GM18511 (cell line): ENCODE measurements around the gene GNB1L.
"Not testable (repeated sequence)": the region's sequence is repeated elsewhere in the genome, so short reads cannot be mapped to it uniquely, and the experiment has no call there.

Experiments
- ATAC-seq: cut with Tn5 transposase; IDR thresholded peaks from one replicate; pipeline ENCODE4 v1.9.1; 2021; ENCODE audit warnings: mild to moderate bottlenecking, moderate library complexity; ENCODE audit not compliant: unreplicated experiment

GNB1L gene

DNA sequence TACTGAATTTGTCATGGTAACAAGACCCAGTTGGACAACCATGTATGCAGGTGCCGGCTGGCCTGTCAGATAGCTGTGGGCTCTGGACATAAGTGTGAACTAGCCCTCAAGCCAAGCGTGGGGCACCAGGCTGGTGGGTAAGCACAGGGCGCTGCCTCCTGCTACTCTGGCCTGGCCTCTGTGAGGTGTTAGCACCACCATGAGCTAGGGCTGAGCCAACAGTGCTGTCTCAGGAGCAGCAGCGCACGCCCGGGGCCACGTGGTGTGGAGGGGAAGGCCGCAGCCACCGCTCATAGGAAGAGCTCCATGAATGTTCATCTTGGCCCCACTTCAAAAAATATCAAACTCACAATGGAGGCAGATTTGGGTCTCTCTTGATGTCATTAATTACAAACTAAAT lies 35.3 kb upstream of the GNB1L start:
- ATAC-seq: no peak

DNA sequence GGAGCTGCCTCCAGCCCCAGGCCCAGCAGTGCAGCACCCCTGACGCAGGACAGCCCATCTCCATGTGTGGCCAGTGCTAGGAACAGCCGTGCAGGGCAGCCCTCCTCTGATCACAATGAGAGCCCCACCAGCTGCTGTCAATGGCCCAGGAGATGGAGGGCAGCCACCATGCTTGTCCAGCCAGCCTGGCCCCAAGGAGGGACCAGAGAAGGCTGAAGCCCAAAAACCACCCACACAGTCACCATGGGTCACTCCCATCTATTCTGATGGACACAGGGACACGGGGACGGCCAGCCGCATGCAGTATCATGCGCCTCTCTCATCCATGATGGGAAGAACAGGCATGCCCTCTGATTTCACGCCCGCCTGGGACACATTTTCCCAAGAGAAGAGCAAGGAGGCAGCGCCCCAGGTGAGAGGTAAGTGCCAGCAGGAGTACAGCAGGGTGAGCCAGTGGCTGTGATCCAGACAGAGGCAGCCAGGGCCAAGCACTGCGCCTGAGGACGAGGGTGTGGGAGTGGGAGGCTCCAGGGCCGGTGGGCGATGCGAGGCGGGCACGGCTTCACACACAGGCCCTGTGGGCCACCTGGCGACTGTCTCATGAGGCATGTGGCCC lies 33.6 kb upstream of the GNB1L start:
- ATAC-seq: no peak

DNA sequence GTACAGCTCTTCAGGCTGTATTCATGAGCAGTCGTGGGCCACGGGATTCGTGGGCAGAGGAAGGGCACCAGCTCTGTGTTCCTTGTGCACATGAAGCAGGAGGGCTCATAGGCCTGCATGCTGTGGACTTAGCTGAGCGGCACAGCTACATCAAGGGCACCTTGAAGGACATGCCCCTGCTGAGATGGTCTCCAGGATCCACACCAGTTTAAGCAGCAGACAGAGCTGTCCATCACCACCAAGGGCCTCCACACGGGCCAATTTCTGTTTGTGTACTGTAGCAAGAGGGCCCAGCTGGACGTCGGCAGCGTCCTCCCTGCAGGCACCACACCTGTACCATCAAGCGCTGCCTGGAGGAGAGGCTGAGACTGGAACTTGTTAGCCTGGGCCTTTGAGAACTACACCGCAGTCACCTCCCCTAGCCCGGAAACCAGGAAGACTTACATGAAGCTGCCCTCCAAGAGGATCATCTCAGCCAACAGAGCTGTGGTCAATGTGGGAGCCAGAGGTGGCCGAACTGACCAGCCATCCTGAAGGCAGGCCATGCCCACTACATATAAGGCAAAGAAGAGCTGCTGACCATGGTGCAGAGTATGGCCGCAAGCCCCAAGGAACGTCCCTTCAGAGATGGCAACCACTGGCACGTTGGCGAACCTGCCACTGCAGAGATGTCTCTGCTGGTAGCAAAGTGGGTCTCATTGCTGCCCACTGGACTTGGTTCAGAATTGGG lies 32.7 kb upstream of the GNB1L start:
- no peak for ATAC-seq

DNA sequence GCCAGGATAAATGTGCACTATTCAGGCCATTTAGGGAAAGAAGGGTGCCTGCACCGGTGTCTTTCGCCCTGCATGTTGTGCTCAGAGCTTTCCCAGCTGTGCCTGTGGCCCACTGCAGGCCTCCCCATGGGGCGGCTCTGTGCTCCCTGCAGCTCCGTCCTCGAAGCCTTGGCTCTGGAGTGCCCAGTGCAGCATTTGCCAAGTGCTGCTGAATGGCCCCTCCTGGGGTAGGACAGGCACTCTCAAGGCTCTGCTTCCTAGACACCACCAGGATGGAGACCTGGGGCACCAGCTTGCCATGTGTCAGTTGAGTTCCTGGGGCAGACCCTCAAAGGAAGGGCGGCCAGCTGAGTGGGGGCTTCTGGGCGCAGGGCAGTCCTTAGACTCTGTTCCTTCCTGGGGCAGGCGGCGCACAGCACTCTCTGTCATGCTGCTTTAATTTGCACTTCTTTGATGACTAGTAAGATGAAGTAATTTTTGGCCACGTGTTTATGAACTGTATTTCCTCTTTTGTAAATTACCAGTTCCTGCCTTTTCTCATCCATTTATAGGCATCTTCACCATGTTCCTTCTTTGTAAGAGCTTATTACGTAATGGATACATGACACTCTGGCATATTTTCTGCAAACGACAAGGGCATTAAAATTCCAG lies 32.1 kb upstream of the GNB1L start:
- no peak for ATAC-seq

DNA sequence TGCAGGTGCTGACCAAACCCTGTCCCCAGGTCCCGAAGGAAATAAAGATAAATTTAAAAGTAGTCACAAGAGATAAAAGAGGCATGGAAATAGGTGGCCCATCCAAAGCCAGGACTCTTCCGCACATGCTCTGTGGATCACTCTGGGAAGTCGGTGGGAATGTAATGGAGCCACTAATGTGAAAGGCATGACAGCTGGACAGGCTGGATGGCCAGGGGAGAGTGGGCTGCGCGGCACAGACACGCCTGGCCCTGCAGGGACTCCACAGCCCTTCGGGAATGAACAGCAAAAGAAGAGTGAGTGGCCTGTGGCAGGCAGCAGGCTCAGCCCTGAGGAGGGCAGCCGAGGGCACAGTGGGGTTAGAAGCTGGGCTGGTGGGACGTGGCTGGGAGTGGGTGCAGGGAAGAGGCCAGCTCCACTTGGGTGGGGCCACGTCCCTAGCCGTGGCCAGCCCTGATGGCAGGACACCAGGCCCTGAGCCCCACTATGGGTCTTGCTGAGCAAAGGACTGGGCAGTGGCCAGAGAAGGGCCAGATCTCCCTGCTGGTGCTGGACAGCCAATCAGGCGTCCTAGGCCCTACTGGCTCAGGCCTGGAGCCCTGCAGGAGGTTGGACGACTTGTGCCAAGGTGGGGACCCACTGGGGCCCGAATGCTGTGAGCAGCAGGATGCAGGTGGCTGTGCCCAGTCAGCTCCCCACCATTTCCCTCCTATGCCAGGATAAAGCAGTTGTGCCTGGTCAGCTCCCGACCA lies 31.3 kb upstream of the GNB1L start:
- ATAC-seq: no peak

DNA sequence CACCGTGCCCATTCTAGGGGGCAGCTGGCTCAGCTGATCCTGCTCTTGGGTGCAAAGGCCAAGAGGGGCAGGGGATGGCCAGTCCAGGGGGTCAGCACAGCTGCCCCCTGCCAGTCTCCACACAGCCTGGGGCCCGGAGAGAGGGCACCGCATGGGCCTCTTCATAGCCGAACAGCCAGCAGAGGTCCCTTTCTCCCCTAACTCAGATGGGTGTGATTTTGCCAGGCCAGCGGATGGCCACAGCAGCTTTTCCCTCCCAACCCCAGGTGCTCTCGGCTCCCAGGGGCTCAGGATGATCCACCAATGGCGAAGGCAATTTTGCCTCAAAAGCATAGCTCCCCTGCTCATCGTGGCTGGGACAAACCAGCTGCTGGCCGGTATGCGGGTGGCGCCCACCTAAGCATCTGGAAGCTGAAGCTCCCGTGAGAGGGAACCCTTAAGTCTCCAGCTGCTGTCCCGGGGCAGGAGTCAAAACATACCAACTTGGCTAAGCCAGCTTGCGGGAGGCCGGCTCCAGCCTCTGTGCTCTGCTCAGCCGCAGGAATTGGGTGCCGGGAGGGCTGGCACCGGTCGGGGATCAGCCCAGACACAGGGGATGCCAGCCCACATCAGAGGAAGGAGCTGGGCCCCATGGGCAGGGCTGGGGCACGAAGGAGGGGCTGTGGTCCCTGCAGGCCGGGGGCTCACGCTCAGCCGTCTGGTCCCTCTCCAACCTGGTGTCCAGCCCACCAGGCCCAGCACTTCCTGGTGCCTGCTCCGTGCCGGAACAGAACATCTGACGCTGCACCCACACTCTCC lies 30.5 kb upstream of the GNB1L start:
- ATAC-seq: no peak

DNA sequence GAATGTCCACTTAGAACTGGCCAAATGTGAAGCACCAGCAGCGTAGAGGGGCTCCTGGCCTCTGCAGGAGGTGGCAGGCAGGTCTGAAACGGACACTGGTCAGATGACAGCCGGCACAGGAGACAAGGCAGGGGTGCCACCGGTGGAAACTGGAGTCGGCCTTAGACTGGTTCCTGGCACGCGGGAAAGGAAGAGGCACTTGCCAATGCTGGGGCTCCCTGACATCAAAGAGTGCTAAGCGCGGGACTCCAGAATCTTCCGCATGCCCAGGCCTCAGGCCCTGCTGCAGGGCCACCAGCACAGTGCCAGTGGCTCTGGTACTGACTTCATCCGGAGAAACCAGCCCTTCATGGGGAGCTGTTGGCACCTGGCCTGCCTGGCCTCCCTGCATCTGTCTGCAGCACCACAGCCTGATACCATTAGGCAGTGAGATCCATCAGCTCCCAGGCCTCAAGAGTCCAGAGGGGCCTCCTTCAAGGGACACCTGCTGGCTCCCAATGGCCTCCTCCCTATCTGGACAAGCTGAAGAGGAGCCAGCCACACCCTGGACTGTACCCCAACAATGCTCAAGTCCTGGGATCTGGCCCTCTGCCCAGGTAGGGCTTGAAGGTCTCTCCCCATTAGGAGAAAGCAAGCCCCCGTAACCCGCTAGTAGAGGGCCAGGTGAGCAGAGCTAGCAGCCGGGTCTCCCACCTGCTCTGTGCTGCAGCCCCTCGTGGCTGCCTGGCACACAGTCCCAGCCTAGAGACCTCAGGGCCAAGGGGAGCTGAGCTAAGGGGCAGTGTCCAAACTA lies 29.7 kb upstream of the GNB1L start:
- ATAC-seq: no peak

DNA sequence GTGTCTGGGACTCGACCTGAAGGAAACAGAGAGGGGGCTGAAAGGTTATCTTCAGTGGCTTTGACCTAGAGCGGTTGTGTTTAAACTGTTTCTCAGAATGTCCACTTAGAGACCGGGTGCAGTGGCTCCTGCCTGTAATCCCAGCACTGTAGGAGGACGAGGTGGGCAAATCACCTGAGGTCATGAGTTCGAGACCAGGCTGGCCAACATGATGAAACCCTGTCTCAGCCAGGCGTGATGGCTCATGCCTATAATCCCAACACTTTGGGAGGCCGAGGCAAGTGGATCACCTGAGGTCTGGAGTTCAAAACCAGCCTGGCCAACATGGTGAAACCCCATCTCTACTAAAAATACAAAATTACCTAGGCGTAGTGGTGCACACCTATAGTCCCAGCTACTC lies 28.8 kb upstream of the GNB1L start:
- ATAC-seq: not testable (repeated sequence)

DNA sequence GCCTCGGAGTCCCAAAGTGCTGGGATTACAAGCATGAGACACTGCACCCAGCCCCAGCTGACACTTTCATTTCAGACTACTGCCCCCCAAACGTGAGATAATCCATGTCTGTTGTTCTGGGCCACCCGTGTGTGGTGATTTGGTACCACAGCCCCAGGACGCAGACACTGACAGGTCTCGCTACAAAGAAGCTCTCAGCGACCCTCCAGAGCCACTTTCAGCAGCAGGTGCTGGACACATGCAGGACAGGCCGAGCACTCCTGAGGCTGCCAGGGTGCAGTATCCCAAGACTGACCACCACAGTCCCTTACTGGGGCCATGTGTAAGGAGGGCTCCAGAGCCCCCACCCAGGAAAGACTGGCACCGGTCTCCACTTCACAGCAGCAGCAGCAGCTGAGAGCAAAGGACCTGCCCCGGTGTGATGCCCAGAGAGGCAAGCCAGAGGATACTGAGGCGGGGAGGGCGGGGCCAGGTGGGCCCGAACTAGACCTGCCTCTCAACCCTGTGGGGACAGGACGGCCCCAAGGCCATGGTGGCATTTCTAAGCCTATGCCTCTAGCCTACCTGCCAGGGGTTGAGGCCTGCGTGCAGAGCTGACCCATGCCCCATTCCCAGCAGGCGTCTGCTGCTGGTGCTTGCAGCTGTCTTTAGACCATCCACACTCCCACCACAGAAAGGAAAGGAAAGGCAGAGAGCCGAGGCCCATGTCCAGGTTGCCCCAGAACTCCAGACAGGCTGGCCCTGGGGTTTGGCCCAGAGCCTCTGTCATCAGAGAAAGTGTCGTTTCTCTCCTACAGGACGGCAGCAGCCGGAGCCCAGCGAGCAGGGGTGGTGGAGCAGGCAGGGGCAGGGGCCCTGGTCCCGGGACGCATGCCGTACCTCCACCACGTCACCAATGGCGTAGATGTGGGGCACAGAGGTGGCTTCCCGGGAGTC lies 28.0 kb upstream of the GNB1L start:
- ATAC-seq: no peak

DNA sequence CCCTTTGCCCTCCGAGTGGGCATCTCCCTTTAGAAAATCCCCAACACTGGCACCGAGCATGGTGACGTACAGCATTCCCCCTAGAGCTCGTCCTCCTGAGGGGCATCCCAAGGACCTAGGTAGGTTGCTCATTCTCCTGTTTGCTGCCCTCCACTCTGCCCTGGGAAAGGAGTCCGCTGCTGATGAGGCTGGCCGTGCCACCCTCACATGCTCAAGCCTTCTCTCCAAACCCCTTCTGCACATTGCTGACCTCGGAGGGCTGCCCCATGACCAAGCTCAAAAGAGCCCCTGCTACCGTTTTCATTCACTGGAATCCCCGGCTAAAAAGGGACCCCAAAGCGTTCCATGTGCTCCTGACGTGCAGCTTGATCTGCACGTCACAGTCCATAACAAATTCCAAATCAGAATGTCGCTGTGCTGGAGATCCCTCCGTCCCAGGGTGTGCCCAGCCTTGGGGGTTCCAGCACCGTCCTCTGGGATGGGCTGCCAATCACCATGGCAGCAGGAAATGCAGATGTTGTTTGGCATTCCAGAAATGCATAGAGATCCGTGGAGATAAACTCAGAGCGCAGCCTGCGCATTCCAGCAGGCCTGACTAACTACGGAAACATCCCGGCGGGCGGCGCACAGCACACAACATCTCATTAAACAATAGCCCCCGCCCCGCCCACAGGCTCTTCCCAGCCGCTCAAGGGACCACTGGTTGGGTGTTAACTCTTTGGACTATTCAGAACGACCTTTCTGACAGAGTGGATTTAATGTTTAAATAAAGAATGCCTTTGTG lies 26.3 kb upstream of the GNB1L start:
- ATAC-seq: no peak

DNA sequence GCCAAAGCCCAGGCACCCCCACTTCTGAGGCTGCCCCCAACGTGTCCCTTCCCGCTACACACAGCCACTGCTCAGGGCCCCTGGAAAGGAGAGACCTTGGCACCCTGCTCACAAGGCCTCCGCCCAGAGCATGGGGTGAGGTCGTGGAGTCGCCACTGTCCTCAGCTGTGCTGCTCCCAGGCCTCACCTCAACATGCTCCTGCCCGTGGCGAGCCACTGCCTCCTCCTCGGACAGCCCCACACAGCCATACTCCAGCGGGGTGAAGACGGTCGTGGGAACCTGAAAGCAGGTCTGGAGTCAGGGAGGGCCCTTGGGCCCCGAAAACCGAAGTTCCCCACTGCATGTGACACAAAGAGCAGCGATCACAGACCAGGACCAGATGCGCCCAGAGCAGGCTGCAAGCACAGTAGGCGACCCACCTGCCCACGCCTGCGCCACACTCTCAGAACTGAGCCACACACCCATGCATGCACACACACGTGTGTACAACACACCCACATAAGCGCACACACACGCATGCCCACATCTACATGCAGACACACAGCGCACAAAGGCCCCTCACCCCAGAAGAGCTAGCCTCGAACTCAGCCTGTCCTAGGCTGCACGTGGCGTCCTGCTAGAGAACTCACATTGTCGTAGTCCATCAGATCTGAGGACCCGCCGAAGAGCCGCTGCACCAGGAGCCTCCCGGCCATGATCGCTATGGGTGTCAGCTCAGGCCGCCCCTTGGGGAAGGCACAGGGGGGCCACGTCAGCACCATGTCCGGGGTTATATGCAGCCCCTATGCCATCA lies 25.5 kb upstream of the GNB1L start:
- no peak for ATAC-seq

DNA sequence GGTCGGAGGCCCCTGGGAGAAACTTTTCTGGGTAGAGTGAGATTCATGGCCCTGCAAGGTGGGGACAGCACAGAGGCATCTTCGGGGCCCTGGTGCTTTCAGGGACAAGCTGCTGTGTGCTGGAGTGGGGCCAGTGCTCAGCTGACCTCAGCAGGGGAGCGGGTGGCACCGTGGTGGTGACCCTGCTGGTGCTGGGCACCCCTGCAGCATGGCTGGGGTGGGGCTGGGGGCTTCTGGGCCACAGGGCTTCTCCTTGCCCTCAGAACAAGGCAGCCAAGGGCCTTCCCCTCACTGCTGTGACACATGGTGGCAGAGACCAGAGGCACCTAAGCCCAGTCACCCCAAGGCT lies 24.9 kb upstream of the GNB1L start:
- ATAC-seq: no peak

DNA sequence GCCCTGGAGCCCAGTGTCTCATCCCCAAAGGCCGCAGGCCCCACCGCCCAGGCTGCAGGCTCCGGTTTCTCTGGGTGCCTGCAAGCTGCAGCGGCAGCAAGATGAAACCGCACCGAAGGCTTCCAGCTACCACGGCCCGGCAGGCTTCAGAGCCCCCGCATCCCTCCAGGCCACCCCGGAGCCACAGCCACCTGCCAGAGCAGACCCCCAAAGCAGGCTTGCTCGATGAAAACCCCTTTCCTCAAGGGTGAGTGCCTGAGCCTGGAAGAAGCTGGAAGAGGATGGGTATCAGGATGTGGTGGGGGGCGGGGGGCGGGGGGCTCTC lies 24.5 kb upstream of the GNB1L start:
- ATAC-seq: no peak

DNA sequence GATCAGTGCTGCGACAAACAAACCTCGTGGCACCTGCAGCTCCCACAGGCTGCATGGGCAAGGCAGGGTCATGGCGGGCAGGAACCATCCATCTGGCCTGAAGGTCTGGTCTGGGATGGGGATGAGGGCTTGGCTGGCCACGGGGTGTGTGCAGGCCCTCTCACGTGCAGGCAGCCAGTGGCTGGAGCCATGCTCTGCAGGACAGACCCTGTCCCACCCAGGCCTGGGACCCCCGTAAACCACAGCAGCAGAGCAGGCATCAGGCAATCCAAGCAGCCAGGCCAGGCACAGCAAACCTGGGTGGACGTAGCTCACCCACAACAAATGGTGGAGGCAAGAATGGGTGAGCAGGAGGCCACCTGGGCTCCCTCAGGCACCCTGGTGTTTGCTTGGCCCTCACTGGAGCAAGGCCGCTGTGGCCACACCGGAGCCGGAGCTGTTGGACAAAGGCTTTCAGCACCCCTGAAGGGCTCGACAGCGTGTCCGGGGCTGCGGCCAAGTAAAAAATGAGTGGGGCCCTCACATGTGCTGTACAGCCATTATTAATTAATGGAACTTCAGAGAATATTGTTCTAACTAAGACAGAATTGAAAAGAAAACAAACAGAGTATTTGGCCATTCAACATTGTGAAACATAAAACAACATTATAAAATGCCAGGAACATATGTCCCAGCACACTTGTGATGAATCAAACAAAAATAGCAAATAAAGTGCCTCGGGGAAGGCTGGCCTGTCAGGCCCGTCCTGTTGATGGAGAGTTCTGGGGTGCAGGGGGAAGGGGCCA lies 24.0 kb upstream of the GNB1L start:
- ATAC-seq: no peak

DNA sequence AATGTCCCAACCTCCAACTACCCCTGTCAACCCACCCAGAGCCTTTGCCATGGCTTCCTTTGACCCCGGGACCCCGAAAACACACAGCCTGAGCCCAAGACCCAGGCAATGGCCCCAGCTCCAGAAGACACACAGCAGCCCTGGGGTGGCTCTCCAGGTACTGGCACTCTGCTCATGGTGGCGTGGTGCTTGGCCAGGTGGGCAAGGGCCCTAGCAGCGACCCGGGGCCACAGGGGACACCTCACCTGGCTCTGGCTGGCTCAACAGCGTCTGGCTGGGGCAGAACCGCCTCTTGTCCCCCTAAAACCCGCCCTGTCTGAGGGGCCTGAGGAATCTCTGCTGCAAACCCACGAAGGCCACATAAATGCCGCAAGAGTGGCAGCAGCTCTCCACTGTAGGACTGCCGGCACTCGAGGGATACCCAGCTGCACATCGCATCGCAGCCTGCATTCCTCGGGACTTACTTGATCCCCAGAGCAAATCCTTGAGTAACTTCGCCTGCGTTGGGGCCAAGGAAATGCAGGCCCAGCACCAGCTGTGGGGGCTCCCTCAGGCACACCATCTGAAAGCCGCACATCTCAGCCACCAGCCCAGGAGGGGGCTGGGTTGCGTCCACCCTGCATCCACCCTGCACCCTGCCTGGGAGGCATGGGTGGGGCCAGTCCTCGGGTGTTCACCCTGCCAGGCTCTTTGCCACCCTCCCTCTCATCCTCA lies 23.1 kb upstream of the GNB1L start:
- ATAC-seq: no peak

DNA sequence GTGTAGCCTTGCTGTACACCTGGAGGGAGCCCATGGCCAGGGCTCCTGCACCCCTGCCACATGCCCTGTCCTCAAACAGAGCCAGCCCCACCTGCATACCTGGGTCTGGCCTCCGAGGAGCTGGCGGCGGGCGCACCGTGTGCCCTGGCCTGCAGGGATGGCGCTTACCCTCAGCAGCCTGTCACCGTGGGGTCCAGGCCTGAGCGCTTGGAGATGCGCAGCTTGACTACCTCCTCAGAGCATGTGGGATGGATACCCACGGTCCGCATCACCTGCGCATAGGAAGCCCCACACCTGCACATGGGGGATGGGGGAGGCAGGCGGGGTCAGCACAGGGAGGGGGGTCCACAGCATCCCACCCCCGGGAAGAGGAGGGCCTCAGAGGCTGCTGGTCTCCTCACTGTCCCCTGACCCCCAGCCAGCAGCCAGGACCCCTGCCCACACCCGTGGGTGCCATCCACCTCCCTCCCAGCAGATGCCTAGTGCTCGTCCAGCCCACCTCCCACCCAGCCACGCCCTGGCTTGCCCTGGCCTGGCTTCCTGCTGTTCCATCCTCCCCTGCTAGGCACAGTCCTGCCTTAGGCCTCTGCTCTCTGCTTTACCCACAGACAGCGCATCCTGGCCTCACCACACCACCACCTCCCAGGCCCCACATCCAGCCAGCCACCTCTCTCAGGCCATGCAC lies 22.4 kb upstream of the GNB1L start:
- ATAC-seq: no peak
